Heart left ventricle (tissue), 16 donors: Measurements from ENCODE around the gene GPR107. TPM values are rescaled to one million over a fixed set of nuclear protein-coding genes. Genes with fewer than 3 reads are reported as not detected.

ENCODE experiments used
- ATAC-seq, 4 donors: fragments of 200-7000 bp; cut with Tn5 transposase; one replicate each; pipeline ENCODE4 v1.9.1; 2020 to 2022; ENCODE audit warnings: moderate library complexity in 4 of 4, mild to moderate bottlenecking in 3 of 4, moderate number of reproducible peaks in 1 of 4
- DNase-seq, 5 donors: peaks; one replicate each; pipeline ENCODE4 v3.0.0-alpha.2; 2020
- H3K27ac ChIP-seq, 12 donors: fragments of 200-600 bp; sonication (generic) in 4 of 12; one replicate each; pipeline versions ENCODE4 v1.5.0 to v1.8.0; 2016 to 2022; ENCODE audit warnings: mild to moderate bottlenecking in 2 of 12
- H3K27me3 ChIP-seq, 9 donors: fragments of 200-600 bp; sonication (generic) in 2 of 9; one replicate each; pipeline versions ENCODE4 v1.5.1 to v1.8.0; 2016 to 2022; ENCODE audit warnings: mild to moderate bottlenecking in 3 of 9
- H3K36me3 ChIP-seq, 9 donors: fragments of 200-600 bp; sonication (generic) in 2 of 9; one replicate each; pipeline versions ENCODE4 v1.5.0 to v1.8.0; 2018 to 2022; ENCODE audit warnings: mild to moderate bottlenecking in 2 of 9
- H3K4me1 ChIP-seq, 12 donors: fragments of 200-600 bp; sonication (generic) in 4 of 12; one replicate each; pipeline versions ENCODE4 v1.5.0 to v1.8.0; 2016 to 2022; ENCODE audit warnings: mild to moderate bottlenecking in 3 of 12
- H3K4me3 ChIP-seq, 12 donors: fragments of 200-600 bp; sonication (generic) in 4 of 12; one replicate each; pipeline versions ENCODE4 v1.5.0 to v1.8.0; 2017 to 2022; ENCODE audit warnings: mild to moderate bottlenecking in 9 of 12, moderate library complexity in 4 of 12
- H3K9me3 ChIP-seq, 12 donors: fragments of 200-600 bp; sonication (generic) in 4 of 12; one replicate each; pipeline versions ENCODE4 v1.5.0 to v1.8.0; 2016 to 2022; ENCODE audit warnings: mild to moderate bottlenecking in 1 of 12
- CTCF ChIP-seq, 12 donors: fragments of 200-600 bp; sonication (generic) in 4 of 12; IDR thresholded peaks; one replicate each; pipeline versions ENCODE4 v1.5.0 to v1.8.0; 2018 to 2022; ENCODE audit warnings: antibody characterized with exemption in 12 of 12, mild to moderate bottlenecking in 5 of 12
- POLR2A ChIP-seq, 2 donors: fragments of 450-650 bp; IDR thresholded peaks; one replicate each; pipeline ENCODE4 v1.6.1; 2017; ENCODE audit warnings: antibody characterized with exemption in 2 of 2, mild to moderate bottlenecking in 2 of 2, moderate library complexity in 2 of 2
- WGBS, 4 donors: extraction: QIAGEN DNeasy Blood & Tissue Kit in 2 of 4; methylation state at CpG; one replicate each; pipeline versions ENCODE4 v1.1.5 to v1.1.7; 2013 to 2018; 5-methylcytosine and 5-hydroxymethylcytosine counted together
- intact Hi-C, 10 donors: fragments of 100-400 bp; cut with DNase I; formaldehyde crosslinking; loops; one replicate each; pipeline versions ENCODE4 v1.11.1 to v1.14.2; 2022
- polyA plus RNA-seq, 2 donors: library from polyadenylated mRNA; stranded (reverse); fragments of 200-250 nt; gene quantifications; one replicate each; pipeline ENCODE4 v1.2.3, GENCODE V29; 2013
- total RNA-seq, 9 donors: library from RNA; depleted of rRNA in 2 of 9; stranded (reverse); fragments of >200 nt in 2 of 9; fragmentation: NEBNext Ultra II Directional in 3 of 9; extraction: Animal tissue kit (Norgen Biotek cat#: 25700) in 3 of 9; gene quantifications; one replicate each; pipeline versions ENCODE4 v1.1.0 to v1.2.4, GENCODE V29; 2016 to 2023
- donor health status: ischemic (EF 13 %, LVEDD 7.1; RV severe dilation, severe dysfunction).
- donor health status: healthy with polysubstance abuse.
- donor health status: DM: no; HTN: yes; CAD: no.
- donor health status: DM: no; HTN: no; CAD: no.
- donor health status: ischemic (EF 25% LVEDD 6.9; RV normal size, moderate dysfunction).
- donor health status: ischemic (EF 25% LVEDD 5.7; RV mildly dilated, moderate dysfunction).
- donor health status: healthy.
- donor health status: DM: yes; HTN: yes; CAD: no.
- donor health status: ischemic (EF 35%, LVEDD 5.7; RV mildly dilated, moderate dysfunction).
- donor health status: nonischemic (EF 11% LVEDD 7.7; RV severe dilation, severe dysfunction).
- donor health status: DM: yes; HTN: yes; CAD: no.
- donor health status: PGD.
- donor health status: ischemic (EF 29% LVEDD 5.4; RV normal size, mild dysfunction).
- donor health status: nonischemic (EF 23%, LVEDD 6.1; RV moderate dilation, normal function).

Gene GPR107
- total and polyA plus RNA-seq, 11 donors, result 7.0 to 33.2 (median 21.3) TPM

GRCh38 chr9:130183133-130183762, 129.5 kb downstream of the GPR107 start:
- peak overlapping the region in 5 of 12 donors; percentile 19 to 88 (median 31) for H3K27ac ChIP-seq

GRCh38 chr9:130185017-130185416, 131.3 kb downstream of the GPR107 start:
- H3K4me1 ChIP-seq, result peaks cover 0 to 35% (median 11%) of the 10 kb centered on the region in 12 donors
- WGBS, 4 donors, result 65 to 73% (median 68%) methylated on average over 15 of the region's 15 CpGs
- DNase-seq (no peak), ATAC-seq (no peak)
- H3K36me3 ChIP-seq, result no peaks in the 10 kb centered on the region
- no peaks in the 10 kb centered on the region for H3K27me3 ChIP-seq
- intact Hi-C loops, result loop anchor here in 1 of 10 donors (5.0 kb wide), 1 partner anchor 78 kb away; no protein-coding TSS in a partner anchor
- H3K9me3 ChIP-seq, result no peaks in the 10 kb centered on the region
- peak overlapping the region in 3 of 12 donors; percentile 39 to 88 (median 57) for H3K27ac ChIP-seq
- no peak overlapping the region for H3K4me3 ChIP-seq
- no peak for TF ChIP-seq POLR2A (IDR thresholded peaks at IDR 0.05)
- TF ChIP-seq CTCF (IDR thresholded peaks at IDR 0.05), result no peak

More at GRCh38 chr9:130183133-130183762, 129.5 kb downstream of the GPR107 start:
- DNase-seq, result no peak
- no peaks in the 10 kb centered on the region for H3K36me3 ChIP-seq
- H3K4me1 ChIP-seq, result peaks cover 0 to 35% (median 11%) of the 10 kb centered on the region in 12 donors
- no peaks in the 10 kb centered on the region for H3K27me3 ChIP-seq
- TF ChIP-seq CTCF (IDR thresholded peaks at IDR 0.05) (no peak), POLR2A (IDR thresholded peaks at IDR 0.05) (no peak)
- peak in 1 of 4 donors; percentile 46 for ATAC-seq
- no peak overlapping the region for H3K4me3 ChIP-seq
- H3K9me3 ChIP-seq, result no peaks in the 10 kb centered on the region
- WGBS, 4 donors, result 29 to 36% (median 33%) methylated on average over 2 to 7 of the region's 7 CpGs
- intact Hi-C loops, result no loop called here

GRCh38 chr9:130185490-130186031, 131.9 kb downstream of the GPR107 start:
- Histone ChIP-seq H3K36me3 (no peaks in the 10 kb centered on the region), H3K27me3 (no peaks in the 10 kb centered on the region), H3K9me3 (no peaks in the 10 kb centered on the region), H3K27ac (peak overlapping the region in 5 of 12 donors; percentile 3 to 88 (median 39)), H3K4me3 (peak overlapping the region in 1 of 12 donors; percentile 14), H3K4me1 (peaks cover 0 to 35% (median 11%) of the 10 kb centered on the region in 12 donors)
- ATAC-seq (peak in 1 of 4 donors; percentile 31), DNase-seq (no peak)
- TF ChIP-seq CTCF (IDR thresholded peaks at IDR 0.05), result no peak
- TF ChIP-seq POLR2A (IDR thresholded peaks at IDR 0.05), result no peak
- 39 to 43% (median 41%) methylated on average over 14 to 17 of the region's 17 CpGs for WGBS, 4 donors
- intact Hi-C loops, result loop anchor here in 1 of 10 donors (5.0 kb wide), 1 partner anchor 78 kb away; no protein-coding TSS in a partner anchor

- DNase-seq (no peak), ATAC-seq (no peak)
- H3K4me3 ChIP-seq, result no peak overlapping the region
- TF ChIP-seq CTCF (IDR thresholded peaks at IDR 0.05) (no peak), POLR2A (IDR thresholded peaks at IDR 0.05) (no peak)
- WGBS, 4 donors, result 64 to 87% (median 72%) methylated on average over 2 to 6 of the region's 6 CpGs
- H3K27me3 ChIP-seq, result no peaks in the 10 kb centered on the region
- peak overlapping the region in 4 of 12 donors; percentile 23 to 88 (median 48) for H3K27ac ChIP-seq
- intact Hi-C loops, result loop anchor here in 1 of 10 donors (5.0 kb wide), 1 partner anchor 79 kb away; no protein-coding TSS in a partner anchor
- H3K9me3 ChIP-seq, result no peaks in the 10 kb centered on the region
- H3K36me3 ChIP-seq, result no peaks in the 10 kb centered on the region
- peaks cover 0 to 35% (median 11%) of the 10 kb centered on the region in 12 donors for H3K4me1 ChIP-seq
These were observed 132.3 kb downstream of the GPR107 start for GRCh38 chr9:130186051-130186450.
